ENCODE measurements around the gene PBLD.
A peak's percentile ranks its signal among the peaks of the same experiment; 100 is the strongest.

The PBLD gene

GRCh38 chr10:68301301-68301700 is 31.4 kb downstream of the PBLD start:
- DNase-seq (ENCODE audit: low read depth in 1 of 2, low spot score in 1 of 2), result peak in 1 of 2 experiments; percentile 13
- Histone ChIP-seq H3K4me3 (replicated peaks; ENCODE audit: insufficient read depth, low read length) (no peak overlapping the region), H3K27ac (replicated peaks) (peak overlapping the region; percentile 49), H3K27me3 (ENCODE audit: insufficient read depth, poor library complexity, severe bottlenecking) (no peaks in the 10 kb centered on the region)
- TF ChIP-seq REST (IDR thresholded peaks at IDR 0.05; ENCODE audit: insufficient replicate concordance, low read depth), result no peak
- no peak for TF ChIP-seq GABPA (IDR thresholded peaks at IDR 0.05; ENCODE audit: low read depth)
- TF ChIP-seq CTCF (IDR thresholded peaks at IDR 0.05; ENCODE audit: insufficient read depth, low read length), result no peak
- TF ChIP-seq SPI1 (IDR thresholded peaks at IDR 0.05; ENCODE audit: borderline replicate concordance, low read depth), result no peak
- no peak for TF ChIP-seq POLR2AphosphoS5 (IDR thresholded peaks at IDR 0.05; ENCODE audit: low read depth)

DNA sequence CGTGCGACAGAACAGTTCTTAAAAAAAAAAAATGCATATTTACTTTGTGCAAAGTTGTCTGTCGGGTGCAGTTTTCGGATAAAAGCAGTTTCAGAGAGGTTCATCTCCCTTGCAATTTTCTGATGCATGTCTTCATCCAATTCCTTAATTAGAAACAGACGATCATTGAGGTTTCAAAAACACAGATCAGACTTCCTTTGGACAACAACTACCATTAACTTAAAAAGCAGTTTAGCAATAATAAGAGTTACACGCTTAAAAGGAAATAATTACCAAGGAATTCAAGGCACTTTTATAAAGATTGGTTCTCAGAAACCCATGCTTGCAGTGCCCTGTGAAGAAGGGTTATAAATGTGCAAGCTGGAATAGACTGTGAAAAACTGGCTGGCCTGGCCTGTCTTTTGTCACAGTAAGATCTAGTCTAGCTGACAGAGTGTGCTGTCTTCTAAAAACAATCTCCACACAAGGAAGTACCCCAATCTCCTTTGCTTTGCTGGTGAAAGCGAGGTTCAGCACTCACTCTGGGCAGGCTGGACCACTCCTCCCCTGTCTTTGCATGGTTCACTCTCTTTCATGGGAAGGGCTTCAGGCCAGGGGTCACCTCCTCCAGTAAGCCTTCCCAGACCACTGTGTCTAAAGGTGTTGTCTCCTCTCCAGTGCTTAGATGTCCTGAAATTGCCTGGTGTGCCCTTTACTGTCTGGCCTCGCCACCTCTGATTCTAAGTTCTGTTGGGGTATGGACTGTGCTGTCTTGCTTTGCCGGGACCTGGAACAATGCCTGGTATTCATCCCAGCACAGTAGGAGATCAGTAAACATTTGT is 35.7 kb downstream of the PBLD start:
- no peak overlapping the region for H3K27ac ChIP-seq (replicated peaks)
- H3K4me3 ChIP-seq (replicated peaks; ENCODE audit: insufficient read depth, low read length), result no peak overlapping the region
- no peak for TF ChIP-seq GABPA (IDR thresholded peaks at IDR 0.05; ENCODE audit: low read depth)
- no peak for TF ChIP-seq POLR2AphosphoS5 (IDR thresholded peaks at IDR 0.05; ENCODE audit: low read depth)
- TF ChIP-seq REST (IDR thresholded peaks at IDR 0.05; ENCODE audit: insufficient replicate concordance, low read depth), result no peak
- no peak for TF ChIP-seq SPI1 (IDR thresholded peaks at IDR 0.05; ENCODE audit: borderline replicate concordance, low read depth)
- TF ChIP-seq CTCF (IDR thresholded peaks at IDR 0.05; ENCODE audit: insufficient read depth, low read length), result no peak

GRCh38 chr10:68290736-68291135 is 42.0 kb downstream of the PBLD start:
- no peak overlapping the region for H3K4me3 ChIP-seq (replicated peaks; ENCODE audit: insufficient read depth, low read length)
- no peak for TF ChIP-seq CTCF (IDR thresholded peaks at IDR 0.05; ENCODE audit: insufficient read depth, low read length)
- no peak for TF ChIP-seq SPI1 (IDR thresholded peaks at IDR 0.05; ENCODE audit: borderline replicate concordance, low read depth)
- TF ChIP-seq REST (IDR thresholded peaks at IDR 0.05; ENCODE audit: insufficient replicate concordance, low read depth), result no peak
- no peak for TF ChIP-seq GABPA (IDR thresholded peaks at IDR 0.05; ENCODE audit: low read depth)
- TF ChIP-seq POLR2AphosphoS5 (IDR thresholded peaks at IDR 0.05; ENCODE audit: low read depth), result no peak
- H3K27ac ChIP-seq (replicated peaks), result no peak overlapping the region
- H3K27me3 ChIP-seq (ENCODE audit: insufficient read depth, poor library complexity, severe bottlenecking), result no peaks in the 10 kb centered on the region
- no peak for DNase-seq (ENCODE audit: low read depth in 1 of 2, low spot score in 1 of 2)

More for the DNA sequence above, 35.7 kb downstream of the PBLD start:
- H3K27me3 ChIP-seq (ENCODE audit: insufficient read depth, poor library complexity, severe bottlenecking), result no peaks in the 10 kb centered on the region
- no peak for DNase-seq (ENCODE audit: low read depth in 1 of 2, low spot score in 1 of 2)

Data from HL-60 (cell line).